Osteocyte (in vitro differentiated cells): ENCODE results near the gene LHFPL3. TPM values are rescaled to one million over a fixed set of nuclear protein-coding genes. Genes with fewer than 3 reads are reported as not detected.

Experiments
- DNase-seq: peaks from one replicate; pipeline ENCODE4 v3.0.0; 2021; ENCODE audit warnings: mixed read lengths; ENCODE audit not compliant: unreplicated experiment; ENCODE audit errors: extremely low spot score
- H3K27ac Mint-ChIP-seq: one replicate; pipeline ENCODE4 v1.8.0; 2021; ENCODE audit warnings: mild to moderate bottlenecking, mixed read lengths; ENCODE audit not compliant: unreplicated experiment
- H3K27me3 Mint-ChIP-seq: one replicate; pipeline ENCODE4 v1.8.0; 2021; ENCODE audit warnings: mixed read lengths; ENCODE audit not compliant: unreplicated experiment
- H3K36me3 Mint-ChIP-seq: one replicate; pipeline ENCODE4 v1.8.0; 2021; ENCODE audit warnings: mixed read lengths; ENCODE audit not compliant: unreplicated experiment
- H3K4me1 Mint-ChIP-seq: one replicate; pipeline ENCODE4 v1.8.0; 2021; ENCODE audit warnings: mixed read lengths; ENCODE audit not compliant: unreplicated experiment
- H3K4me3 Mint-ChIP-seq: one replicate; pipeline ENCODE4 v1.8.0; 2021; ENCODE audit warnings: mild to moderate bottlenecking, moderate library complexity, mixed read lengths; ENCODE audit not compliant: unreplicated experiment
- H3K9me3 Mint-ChIP-seq: one replicate; pipeline ENCODE4 v1.8.0; 2021; ENCODE audit warnings: mixed read lengths; ENCODE audit not compliant: unreplicated experiment
- total RNA-seq: library from RNA; stranded (reverse); gene quantifications from 2 replicates; pipeline ENCODE4 v1.2.1, GENCODE V29; 2021
- TF ChIP-seq, protein P1 (sequence below): fragments of 200-600 bp; sonication (generic); IDR thresholded peaks from 2 replicates; pipeline ENCODE4 v1.5.0; 2021; ENCODE audit warnings: antibody characterized with exemption, mild to moderate bottlenecking, moderate library complexity

Gene LHFPL3
- total RNA-seq, 1 donor from 2014 or later, result not detected

DNA sequence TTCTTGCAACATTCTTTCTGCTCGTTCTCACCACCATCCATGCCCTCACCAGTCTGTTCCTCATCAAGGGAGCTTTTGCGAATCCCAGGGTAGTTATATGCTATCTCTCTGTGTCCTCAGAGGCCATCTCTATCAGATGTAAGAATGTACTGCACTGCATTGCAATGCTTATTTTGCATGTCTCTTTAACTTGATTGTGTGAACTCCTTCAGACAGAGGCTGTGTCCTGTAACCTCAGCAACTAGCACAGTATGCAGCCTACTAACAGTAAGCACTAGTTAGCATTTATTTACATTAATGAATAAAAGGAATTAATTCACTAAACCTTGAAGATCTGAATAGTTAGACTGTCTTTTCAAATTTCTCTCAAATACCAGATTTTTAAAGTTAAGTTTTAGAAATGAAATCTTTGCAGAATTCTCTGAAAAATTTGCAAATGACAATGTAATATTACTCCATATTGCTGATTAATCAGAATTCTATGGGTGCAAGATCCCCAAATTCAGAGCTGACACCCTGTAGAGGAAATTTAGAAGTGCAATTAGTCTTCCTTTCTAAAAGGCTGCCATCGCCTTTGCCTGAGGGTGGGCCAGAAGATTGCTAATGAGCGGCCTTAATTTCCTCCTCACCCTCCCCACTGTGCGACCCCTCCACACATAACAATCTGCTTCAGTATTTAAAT is 10.3 kb upstream of the LHFPL3 start:
- Mint-ChIP-seq H3K4me3 (no peak overlapping the region), H3K9me3 (peaks cover 13% of the 10 kb centered on the region), H3K27ac (no peak overlapping the region), H3K36me3 (no peaks in the 10 kb centered on the region), H3K4me1 (no peaks in the 10 kb centered on the region), H3K27me3 (no peaks in the 10 kb centered on the region)
- no peak for DNase-seq
- TF ChIP-seq, protein P1, sequence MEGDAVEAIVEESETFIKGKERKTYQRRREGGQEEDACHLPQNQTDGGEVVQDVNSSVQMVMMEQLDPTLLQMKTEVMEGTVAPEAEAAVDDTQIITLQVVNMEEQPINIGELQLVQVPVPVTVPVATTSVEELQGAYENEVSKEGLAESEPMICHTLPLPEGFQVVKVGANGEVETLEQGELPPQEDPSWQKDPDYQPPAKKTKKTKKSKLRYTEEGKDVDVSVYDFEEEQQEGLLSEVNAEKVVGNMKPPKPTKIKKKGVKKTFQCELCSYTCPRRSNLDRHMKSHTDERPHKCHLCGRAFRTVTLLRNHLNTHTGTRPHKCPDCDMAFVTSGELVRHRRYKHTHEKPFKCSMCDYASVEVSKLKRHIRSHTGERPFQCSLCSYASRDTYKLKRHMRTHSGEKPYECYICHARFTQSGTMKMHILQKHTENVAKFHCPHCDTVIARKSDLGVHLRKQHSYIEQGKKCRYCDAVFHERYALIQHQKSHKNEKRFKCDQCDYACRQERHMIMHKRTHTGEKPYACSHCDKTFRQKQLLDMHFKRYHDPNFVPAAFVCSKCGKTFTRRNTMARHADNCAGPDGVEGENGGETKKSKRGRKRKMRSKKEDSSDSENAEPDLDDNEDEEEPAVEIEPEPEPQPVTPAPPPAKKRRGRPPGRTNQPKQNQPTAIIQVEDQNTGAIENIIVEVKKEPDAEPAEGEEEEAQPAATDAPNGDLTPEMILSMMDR, result no peak

DNA sequence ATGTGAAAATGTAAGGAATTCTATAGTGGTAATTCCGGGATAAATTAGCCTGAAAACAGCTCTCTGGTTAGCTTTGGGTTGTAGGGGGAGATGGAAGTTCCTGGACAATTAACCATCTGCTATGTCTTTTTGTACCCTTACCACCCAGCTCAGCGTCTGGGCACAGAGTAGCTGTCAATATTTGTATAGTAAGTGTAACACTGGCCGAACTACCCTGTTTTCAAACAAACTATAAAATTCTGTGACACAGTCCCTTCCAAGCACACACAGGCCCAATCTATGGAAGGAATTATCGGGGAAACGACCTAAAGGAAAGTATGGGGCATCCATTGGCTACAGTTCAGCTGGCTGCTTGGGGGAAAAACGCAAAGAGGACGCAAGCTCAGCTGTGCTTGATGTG is 869 bp upstream of the LHFPL3 start:
- Mint-ChIP-seq H3K4me3 (peak overlapping the region; percentile 53), H3K36me3 (no peaks in the 10 kb centered on the region), H3K27ac (no peak overlapping the region), H3K27me3 (peaks cover 58% of the 10 kb centered on the region), H3K9me3 (no peaks in the 10 kb centered on the region), H3K4me1 (peaks cover 8% of the 10 kb centered on the region)
- TF ChIP-seq, protein P1, result no peak
- no peak for DNase-seq

DNA sequence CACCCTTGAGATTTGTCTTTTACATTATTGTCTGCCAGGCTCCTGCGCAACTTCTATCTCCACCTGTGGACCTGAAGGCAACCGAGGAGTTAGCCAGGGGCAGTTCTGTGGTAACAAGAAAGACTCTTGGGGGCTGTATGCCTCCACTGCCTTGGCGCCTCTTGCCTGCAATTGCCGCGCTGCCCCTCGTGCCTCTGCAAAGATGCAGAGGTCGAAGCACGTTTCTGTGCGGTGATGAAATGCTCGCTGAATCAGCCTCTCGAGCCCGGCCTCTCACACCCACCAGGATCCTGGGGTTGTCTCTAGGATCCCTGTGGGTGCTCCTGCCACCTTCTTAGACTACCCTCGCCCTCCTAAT is 486 bp upstream of the LHFPL3 start:
- Mint-ChIP-seq H3K4me3 (peak overlapping the region; percentile 60), H3K36me3 (no peaks in the 10 kb centered on the region), H3K4me1 (peaks cover 8% of the 10 kb centered on the region), H3K27ac (no peak overlapping the region), H3K27me3 (peaks cover 61% of the 10 kb centered on the region), H3K9me3 (no peaks in the 10 kb centered on the region)
- TF ChIP-seq, protein P1, result no peak
- DNase-seq, result no peak

DNA sequence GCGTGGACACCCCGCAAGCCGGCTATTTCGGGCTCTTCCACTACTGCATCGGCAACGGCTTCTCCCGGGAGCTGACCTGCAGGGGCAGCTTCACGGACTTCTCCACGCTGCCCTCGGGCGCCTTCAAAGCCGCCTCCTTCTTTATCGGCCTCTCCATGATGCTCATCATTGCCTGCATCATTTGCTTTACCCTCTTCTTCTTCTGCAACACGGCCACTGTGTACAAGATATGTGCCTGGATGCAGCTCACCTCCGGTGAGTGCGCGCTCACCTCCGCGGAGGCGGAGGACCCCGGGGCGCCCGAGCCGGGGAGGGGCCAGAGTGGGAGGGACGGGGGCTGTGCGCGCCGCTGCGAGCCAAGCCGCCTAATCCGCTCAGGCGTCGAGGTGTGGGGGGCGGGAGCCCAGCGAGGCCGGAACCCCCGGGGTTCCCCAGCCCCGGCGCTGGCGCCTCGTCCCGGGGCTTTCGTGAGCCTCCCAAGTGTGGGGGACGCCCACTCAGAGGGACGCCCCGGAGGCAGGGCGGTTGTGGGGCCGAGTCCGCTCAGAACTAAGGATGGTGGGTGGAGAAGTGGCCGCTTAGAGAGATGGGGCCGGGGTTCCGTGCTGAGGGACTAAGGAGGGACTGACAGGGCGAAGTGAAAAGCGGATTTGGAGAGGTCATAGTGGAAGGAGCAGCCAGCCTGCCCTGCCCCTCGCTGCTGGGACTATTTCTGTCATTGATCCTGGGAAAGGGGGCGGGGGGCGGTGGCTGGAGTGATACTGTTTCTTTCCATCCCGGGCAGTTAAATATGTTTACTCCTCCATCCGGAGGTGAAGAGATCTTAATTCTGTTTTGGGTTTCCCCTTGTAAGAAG is 795 bp downstream of the LHFPL3 start:
- no peaks in the 10 kb centered on the region for H3K36me3 Mint-ChIP-seq
- no peak overlapping the region for H3K27ac Mint-ChIP-seq
- TF ChIP-seq, protein P1, result no peak
- no peak for DNase-seq
- peaks cover 63% of the 10 kb centered on the region for H3K27me3 Mint-ChIP-seq
- H3K9me3 Mint-ChIP-seq, result no peaks in the 10 kb centered on the region
- H3K4me1 Mint-ChIP-seq, result peaks cover 8% of the 10 kb centered on the region
- peak overlapping the region; percentile 60 for H3K4me3 Mint-ChIP-seq

DNA sequence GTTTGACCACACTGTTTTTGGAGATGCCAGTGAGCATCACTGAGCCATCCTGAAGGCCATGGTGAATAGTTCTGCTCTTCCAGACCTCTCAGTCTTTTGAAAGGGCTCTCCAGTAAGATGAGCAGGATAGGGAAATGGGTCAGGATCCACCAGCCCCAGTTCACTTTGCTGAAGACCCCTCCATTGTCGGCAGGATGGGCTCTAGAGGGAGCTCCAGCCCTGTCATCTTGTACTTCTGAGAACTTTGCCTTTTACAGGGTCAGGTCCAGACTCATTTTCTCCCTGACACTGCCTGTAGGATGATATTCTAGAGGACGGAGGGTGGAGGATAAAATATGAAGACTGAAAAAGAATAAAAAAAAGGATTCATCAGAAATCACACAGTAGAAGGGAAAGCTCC is 13.1 kb downstream of the LHFPL3 start:
- no peak overlapping the region for H3K4me3 Mint-ChIP-seq
- TF ChIP-seq, protein P1, result no peak

More for the DNA sequence above, 13.1 kb downstream of the LHFPL3 start:
- Mint-ChIP-seq H3K4me1 (no peaks in the 10 kb centered on the region), H3K27ac (no peak overlapping the region), H3K27me3 (peaks cover 2% of the 10 kb centered on the region), H3K9me3 (no peaks in the 10 kb centered on the region), H3K36me3 (no peaks in the 10 kb centered on the region)
- no peak for DNase-seq
